Dendritic cell treated with granulocyte-macrophage colony-stimulating factor and Interleukin-4, amounts not matched to agents 40 ng/mL and 50 ng/mL, for 4 days (primary cell): Measurements from ENCODE around the gene FRMD6.

Source experiments
- H3K27ac Mint-ChIP-seq: one replicate; pipeline ENCODE4 v1.8.0; 2022; ENCODE audit warnings: mild to moderate bottlenecking, mixed read lengths
- H3K27me3 Mint-ChIP-seq: one replicate; pipeline ENCODE4 v1.8.0; 2022; ENCODE audit warnings: mild to moderate bottlenecking, mixed read lengths
- H3K36me3 Mint-ChIP-seq: one replicate; pipeline ENCODE4 v1.8.0; 2022; ENCODE audit warnings: low read depth, mixed read lengths
- H3K4me1 Mint-ChIP-seq: one replicate; pipeline ENCODE4 v1.8.0; 2022; ENCODE audit warnings: low read depth, mixed read lengths
- H3K4me3 Mint-ChIP-seq: one replicate; pipeline ENCODE4 v1.8.0; 2022; ENCODE audit warnings: mild to moderate bottlenecking, moderate library complexity, mixed read lengths
- H3K9me3 Mint-ChIP-seq: one replicate; pipeline ENCODE4 v1.8.0; 2022; ENCODE audit warnings: mixed read lengths
- intact Hi-C: fragments of 100-400 bp; cut with micrococcal nuclease; formaldehyde crosslinking; loops from one replicate; pipeline ENCODE4 v1.15.0; 2022

The FRMD6 gene

DNA sequence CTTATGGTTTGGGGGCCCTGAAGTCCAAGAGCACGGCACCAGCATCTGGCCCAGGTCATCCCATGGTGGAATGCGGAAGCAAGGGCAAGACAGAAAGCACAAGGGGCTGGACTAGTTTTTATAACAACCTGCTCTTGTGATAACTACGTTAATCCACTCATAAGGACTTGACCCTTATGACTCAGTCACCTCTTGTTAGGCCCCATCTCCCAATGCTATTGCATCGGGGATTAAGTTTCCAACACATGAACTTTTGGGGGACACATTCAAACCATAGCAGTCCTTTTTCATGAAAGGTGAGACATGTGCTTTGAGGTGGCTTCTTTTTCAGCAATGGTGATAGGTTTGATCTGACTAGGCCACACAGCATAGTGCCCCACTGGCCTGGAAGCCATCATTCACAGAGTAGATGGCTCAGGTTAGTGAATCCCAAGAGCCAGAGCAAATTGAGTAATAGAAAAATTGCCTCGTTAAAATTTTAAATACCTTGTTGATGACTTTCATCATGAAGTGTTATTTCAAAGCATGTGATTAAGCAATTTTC lies 12.1 kb downstream of the FRMD6 start:
- H3K4me3 Mint-ChIP-seq: no peak overlapping the region
- no peak overlapping the region for H3K27ac Mint-ChIP-seq
- no peaks in the 10 kb centered on the region for H3K27me3 Mint-ChIP-seq
- intact Hi-C loops: no loop called here
- H3K9me3 Mint-ChIP-seq: peaks cover 9% of the 10 kb centered on the region
- no peaks in the 10 kb centered on the region for H3K36me3 Mint-ChIP-seq
- peaks cover 7% of the 10 kb centered on the region for H3K4me1 Mint-ChIP-seq

DNA sequence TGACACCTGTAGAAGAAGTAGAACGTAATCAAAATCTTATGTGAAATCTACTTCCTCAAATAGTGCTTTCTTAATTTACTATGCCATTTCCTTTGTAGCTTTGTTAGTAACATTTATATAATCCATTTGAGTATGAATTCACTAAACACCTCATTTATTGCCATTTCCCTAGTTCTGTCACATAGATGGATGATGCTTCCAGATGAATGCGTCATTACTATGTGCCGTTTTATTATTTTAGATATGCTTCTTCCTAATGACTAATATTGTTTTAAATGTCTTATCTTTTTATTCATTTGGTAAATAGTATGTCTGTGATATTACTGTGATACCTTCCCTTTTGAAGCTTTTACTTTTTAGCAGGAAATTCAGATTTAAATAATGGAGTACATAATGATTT lies 14.4 kb downstream of the FRMD6 start:
- H3K4me1 Mint-ChIP-seq: no peaks in the 10 kb centered on the region
- H3K36me3 Mint-ChIP-seq: no peaks in the 10 kb centered on the region
- H3K9me3 Mint-ChIP-seq: peaks cover 9% of the 10 kb centered on the region
- intact Hi-C loops: no loop called here
- no peaks in the 10 kb centered on the region for H3K27me3 Mint-ChIP-seq
- no peak overlapping the region for H3K4me3 Mint-ChIP-seq
- H3K27ac Mint-ChIP-seq: no peak overlapping the region

DNA sequence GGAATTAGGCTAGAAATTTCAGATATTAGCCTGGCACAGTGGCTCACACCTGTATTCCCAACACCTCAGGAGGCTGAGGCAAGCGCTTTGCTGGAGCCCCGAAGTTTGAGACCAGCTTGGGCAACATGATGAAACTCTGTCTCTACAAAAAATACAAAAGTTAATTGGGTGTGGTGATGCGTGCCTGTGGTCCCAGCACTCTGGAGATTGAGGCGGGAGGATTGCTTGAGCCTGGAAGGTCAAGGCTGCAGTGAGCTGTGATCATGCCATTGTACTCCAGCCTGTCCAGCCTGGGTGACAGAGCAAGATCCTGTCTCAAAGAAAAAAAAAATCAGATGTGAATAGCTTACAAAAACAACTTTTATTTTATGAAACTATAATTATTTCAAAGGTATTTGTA lies 15.1 kb downstream of the FRMD6 start:
- no peak overlapping the region for H3K4me3 Mint-ChIP-seq
- no peaks in the 10 kb centered on the region for H3K27me3 Mint-ChIP-seq
- H3K36me3 Mint-ChIP-seq: no peaks in the 10 kb centered on the region
- H3K4me1 Mint-ChIP-seq: no peaks in the 10 kb centered on the region
- intact Hi-C loops: no loop called here
- H3K9me3 Mint-ChIP-seq: peaks cover 9% of the 10 kb centered on the region
- no peak overlapping the region for H3K27ac Mint-ChIP-seq

GRCh38 chr14:51668870-51669269 lies 17.2 kb downstream of the FRMD6 start:
- Mint-ChIP-seq H3K36me3 (no peaks in the 10 kb centered on the region), H3K9me3 (peaks cover 9% of the 10 kb centered on the region), H3K27me3 (no peaks in the 10 kb centered on the region), H3K4me3 (no peak overlapping the region), H3K27ac (no peak overlapping the region), H3K4me1 (no peaks in the 10 kb centered on the region)
- intact Hi-C loops: no loop called here

- Mint-ChIP-seq H3K4me1 (no peaks in the 10 kb centered on the region), H3K27me3 (no peaks in the 10 kb centered on the region), H3K4me3 (no peak overlapping the region), H3K36me3 (no peaks in the 10 kb centered on the region), H3K9me3 (no peaks in the 10 kb centered on the region), H3K27ac (no peak overlapping the region)
- intact Hi-C loops: no loop called here
Measured at GRCh38 chr14:51674294-51675002, 22.7 kb downstream of the FRMD6 start.

- intact Hi-C loops: no loop called here
- no peaks in the 10 kb centered on the region for H3K9me3 Mint-ChIP-seq
- no peak overlapping the region for H3K27ac Mint-ChIP-seq
- no peaks in the 10 kb centered on the region for H3K36me3 Mint-ChIP-seq
- H3K27me3 Mint-ChIP-seq: no peaks in the 10 kb centered on the region
- no peaks in the 10 kb centered on the region for H3K4me1 Mint-ChIP-seq
- H3K4me3 Mint-ChIP-seq: no peak overlapping the region
Measured at GRCh38 chr14:51676549-51676948, 24.8 kb downstream of the FRMD6 start.

DNA sequence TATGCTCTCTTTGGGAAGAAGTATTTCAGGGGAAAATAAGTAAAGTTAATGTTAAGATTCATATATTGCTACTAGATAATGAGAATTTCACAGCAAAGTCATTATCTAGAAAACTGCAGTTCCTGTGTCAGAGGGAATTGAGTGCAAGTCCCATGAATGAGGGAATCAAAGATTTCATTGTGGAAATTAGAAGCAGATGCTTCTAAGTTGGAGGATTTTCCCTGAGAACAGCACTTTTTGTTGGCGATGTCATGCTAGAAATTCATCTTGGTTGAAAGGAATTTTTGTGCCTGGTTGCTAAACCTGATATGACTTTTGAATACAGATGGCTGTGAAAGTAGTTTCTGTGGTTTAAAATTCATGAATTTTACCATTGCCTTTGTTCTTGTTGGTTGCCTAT lies 25.6 kb downstream of the FRMD6 start:
- intact Hi-C loops: no loop called here
- Mint-ChIP-seq H3K36me3 (no peaks in the 10 kb centered on the region), H3K4me3 (no peak overlapping the region), H3K27ac (no peak overlapping the region), H3K9me3 (no peaks in the 10 kb centered on the region), H3K27me3 (no peaks in the 10 kb centered on the region), H3K4me1 (no peaks in the 10 kb centered on the region)

DNA sequence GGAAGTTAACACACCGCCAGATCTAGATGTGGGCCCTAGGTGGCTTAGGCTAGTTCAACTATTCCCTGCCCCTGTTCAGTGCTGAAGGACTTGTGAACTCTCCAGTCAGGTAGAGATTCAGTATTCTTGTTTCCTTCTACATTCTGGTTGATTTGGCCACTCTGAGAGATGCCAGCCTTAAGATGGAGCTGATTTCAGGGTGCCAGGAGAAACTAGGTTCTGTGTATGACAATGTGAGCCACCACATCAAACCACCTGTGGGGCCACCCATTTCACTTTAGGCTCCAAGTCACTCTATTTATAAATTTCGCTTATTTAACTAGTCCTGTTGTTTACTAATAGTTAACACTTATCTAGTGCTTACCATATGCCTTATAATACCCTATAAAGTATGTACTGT lies 26.0 kb downstream of the FRMD6 start:
- H3K4me3 Mint-ChIP-seq: no peak overlapping the region
- no peaks in the 10 kb centered on the region for H3K4me1 Mint-ChIP-seq
- intact Hi-C loops: no loop called here
- H3K27me3 Mint-ChIP-seq: no peaks in the 10 kb centered on the region
- no peaks in the 10 kb centered on the region for H3K36me3 Mint-ChIP-seq
- no peaks in the 10 kb centered on the region for H3K9me3 Mint-ChIP-seq
- no peak overlapping the region for H3K27ac Mint-ChIP-seq

GRCh38 chr14:51680031-51680430 lies 28.3 kb downstream of the FRMD6 start:
- no peaks in the 10 kb centered on the region for H3K36me3 Mint-ChIP-seq

GRCh38 chr14:51681411-51681810 lies 29.7 kb downstream of the FRMD6 start:
- Mint-ChIP-seq H3K27me3 (no peaks in the 10 kb centered on the region), H3K9me3 (no peaks in the 10 kb centered on the region), H3K4me3 (no peak overlapping the region), H3K4me1 (no peaks in the 10 kb centered on the region), H3K27ac (no peak overlapping the region), H3K36me3 (no peaks in the 10 kb centered on the region)
- intact Hi-C loops: no loop called here

More at GRCh38 chr14:51680031-51680430, 28.3 kb downstream of the FRMD6 start:
- Mint-ChIP-seq H3K4me3 (no peak overlapping the region), H3K27me3 (no peaks in the 10 kb centered on the region), H3K9me3 (no peaks in the 10 kb centered on the region), H3K4me1 (no peaks in the 10 kb centered on the region), H3K27ac (no peak overlapping the region)
- intact Hi-C loops: no loop called here

GRCh38 chr14:51682411-51682810 lies 30.7 kb downstream of the FRMD6 start:
- no peaks in the 10 kb centered on the region for H3K9me3 Mint-ChIP-seq
- H3K27me3 Mint-ChIP-seq: no peaks in the 10 kb centered on the region
- no peak overlapping the region for H3K4me3 Mint-ChIP-seq
- H3K4me1 Mint-ChIP-seq: no peaks in the 10 kb centered on the region
- H3K36me3 Mint-ChIP-seq: no peaks in the 10 kb centered on the region
- no peak overlapping the region for H3K27ac Mint-ChIP-seq
- intact Hi-C loops: no loop called here

DNA sequence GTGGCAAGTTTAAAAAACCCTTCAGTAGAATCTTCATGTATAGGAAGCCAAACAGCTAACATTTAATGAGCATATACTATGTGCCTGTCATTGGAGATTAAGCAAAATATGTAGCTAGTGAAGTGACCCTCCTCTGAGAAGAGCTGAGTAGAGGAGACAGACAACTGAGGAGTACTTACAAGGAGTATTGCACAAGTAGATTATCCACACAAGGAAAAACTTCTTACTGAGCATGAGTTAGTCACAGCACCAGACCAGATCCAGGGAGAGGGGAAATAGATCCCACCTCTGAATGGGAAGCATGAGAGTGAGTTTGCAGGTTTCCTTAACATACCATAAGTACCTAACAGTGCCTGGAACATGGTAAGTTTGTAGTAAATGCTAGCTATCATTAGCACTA lies 33.0 kb downstream of the FRMD6 start:
- no peaks in the 10 kb centered on the region for H3K27me3 Mint-ChIP-seq
- no peaks in the 10 kb centered on the region for H3K9me3 Mint-ChIP-seq
- intact Hi-C loops: no loop called here
- no peaks in the 10 kb centered on the region for H3K36me3 Mint-ChIP-seq
- H3K27ac Mint-ChIP-seq: no peak overlapping the region
- H3K4me3 Mint-ChIP-seq: no peak overlapping the region
- no peaks in the 10 kb centered on the region for H3K4me1 Mint-ChIP-seq

GRCh38 chr14:51691176-51691575 lies 39.5 kb downstream of the FRMD6 start:
- H3K4me1 Mint-ChIP-seq: no peaks in the 10 kb centered on the region
- no peaks in the 10 kb centered on the region for H3K9me3 Mint-ChIP-seq
- H3K4me3 Mint-ChIP-seq: no peak overlapping the region
- intact Hi-C loops: no loop called here
- no peaks in the 10 kb centered on the region for H3K36me3 Mint-ChIP-seq
- no peaks in the 10 kb centered on the region for H3K27me3 Mint-ChIP-seq
- no peak overlapping the region for H3K27ac Mint-ChIP-seq

GRCh38 chr14:51692646-51693045 lies 40.9 kb downstream of the FRMD6 start:
- no peaks in the 10 kb centered on the region for H3K4me1 Mint-ChIP-seq
- no peaks in the 10 kb centered on the region for H3K27me3 Mint-ChIP-seq
- intact Hi-C loops: no loop called here
- no peaks in the 10 kb centered on the region for H3K36me3 Mint-ChIP-seq
- H3K9me3 Mint-ChIP-seq: no peaks in the 10 kb centered on the region
- no peak overlapping the region for H3K4me3 Mint-ChIP-seq
- H3K27ac Mint-ChIP-seq: no peak overlapping the region

DNA sequence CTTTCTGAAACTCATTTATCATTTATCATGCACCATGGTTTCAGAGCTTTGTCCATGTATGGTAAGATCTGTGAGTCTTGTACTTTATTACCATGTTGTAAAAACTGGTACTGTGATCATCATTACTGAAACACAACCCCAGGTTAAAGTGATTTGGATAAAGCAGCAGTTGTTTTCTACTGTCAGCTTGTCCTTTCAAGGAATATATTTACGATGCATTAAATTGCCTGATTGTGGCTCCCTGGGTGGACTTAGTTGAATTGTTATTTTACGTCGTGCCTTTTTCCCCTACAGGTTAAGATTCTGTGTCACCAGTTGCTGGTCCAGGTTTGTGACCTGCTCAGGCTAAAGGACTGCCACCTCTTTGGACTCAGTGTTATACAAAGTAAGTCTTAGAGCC lies 46.1 kb downstream of the FRMD6 start:
- Mint-ChIP-seq H3K4me1 (no peaks in the 10 kb centered on the region), H3K36me3 (no peaks in the 10 kb centered on the region), H3K9me3 (no peaks in the 10 kb centered on the region), H3K27me3 (no peaks in the 10 kb centered on the region), H3K4me3 (no peak overlapping the region), H3K27ac (no peak overlapping the region)
- intact Hi-C loops: no loop called here
